Thyroid gland (tissue), 4 donors: ENCODE data around the gene CERK. TPM values are rescaled to one million over a fixed set of nuclear protein-coding genes. Genes with fewer than 3 reads are reported as not detected.
A peak's percentile ranks its signal among the peaks of the same experiment; 100 is the strongest.

Experiments used
- DNase-seq, 2 donors: peaks; one replicate each; pipeline ENCODE4 v3.0.0-alpha.2; 2019
- H3K27ac ChIP-seq, 3 donors: fragments of 200-600 bp; sonication (generic); 1 replicate in 2 of 3; 2 replicates in 1 of 3; pipeline ENCODE4 v1.5.1; 2016 to 2019; ENCODE audit warnings: mild to moderate bottlenecking in 1 of 3, moderate library complexity in 1 of 3
- H3K27me3 ChIP-seq: fragments of 200-600 bp; sonication (generic); one replicate; pipeline ENCODE4 v1.5.1; 2019
- H3K36me3 ChIP-seq, 2 donors: fragments of 200-600 bp; sonication (generic); one replicate each; pipeline ENCODE4 v1.5.1; 2016 to 2019
- H3K4me1 ChIP-seq, 2 donors: fragments of 200-600 bp; sonication (generic); one replicate each; pipeline ENCODE4 v1.5.1; 2017 to 2019
- H3K4me3 ChIP-seq, 3 donors: fragments of 200-600 bp; sonication (generic); replicated peaks in 1 of 3; 1 replicate in 2 of 3; 2 replicates in 1 of 3; pipeline ENCODE4 v1.5.1; 2016; ENCODE audit warnings: mild to moderate bottlenecking in 1 of 3
- H3K9me3 ChIP-seq: fragments of 200-600 bp; sonication (generic); one replicate; pipeline ENCODE4 v1.5.1; 2017
- POLR2A ChIP-seq, 2 donors: fragments of 450-650 bp; IDR thresholded peaks; one replicate each; pipeline ENCODE4 v1.6.1; 2017; ENCODE audit warnings: antibody characterized with exemption in 2 of 2, mild to moderate bottlenecking in 2 of 2, moderate library complexity in 1 of 2
- WGBS, 2 donors: methylation state at CpG; one replicate each; pipeline ENCODE4 v1.1.5; 2017; 5-methylcytosine and 5-hydroxymethylcytosine counted together
- intact Hi-C: fragments of 100-400 bp; cut with DNase I; formaldehyde crosslinking; loops from one replicate; pipeline ENCODE4 v1.15.1; 2023
- total RNA-seq, 4 donors: library from RNA; depleted of rRNA; stranded (reverse); fragments of >200 nt; gene quantifications; one replicate each; pipeline ENCODE4 v1.2.3, GENCODE V29; 2016
- TF ChIP-seq, protein P1 (sequence below), 6 experiments: fragments of 200-600 bp in 3 of 6; fragments of 450-650 bp in 3 of 6; sonication (generic) in 3 of 6; IDR thresholded peaks; one replicate each; pipeline ENCODE4 v1.5.1; 2016 to 2019; ENCODE audit warnings: antibody characterized with exemption in 6 of 6, mild to moderate bottlenecking in 2 of 6, inconsistent platforms in 1 of 6, moderate library complexity in 1 of 6

Gene CERK
- total RNA-seq, 4 donors from 2014 or later: 74.6 to 84.7 (median 81.5) TPM

- no peak for TF ChIP-seq POLR2A (IDR thresholded peaks at IDR 0.05)
- TF ChIP-seq, protein P1, sequence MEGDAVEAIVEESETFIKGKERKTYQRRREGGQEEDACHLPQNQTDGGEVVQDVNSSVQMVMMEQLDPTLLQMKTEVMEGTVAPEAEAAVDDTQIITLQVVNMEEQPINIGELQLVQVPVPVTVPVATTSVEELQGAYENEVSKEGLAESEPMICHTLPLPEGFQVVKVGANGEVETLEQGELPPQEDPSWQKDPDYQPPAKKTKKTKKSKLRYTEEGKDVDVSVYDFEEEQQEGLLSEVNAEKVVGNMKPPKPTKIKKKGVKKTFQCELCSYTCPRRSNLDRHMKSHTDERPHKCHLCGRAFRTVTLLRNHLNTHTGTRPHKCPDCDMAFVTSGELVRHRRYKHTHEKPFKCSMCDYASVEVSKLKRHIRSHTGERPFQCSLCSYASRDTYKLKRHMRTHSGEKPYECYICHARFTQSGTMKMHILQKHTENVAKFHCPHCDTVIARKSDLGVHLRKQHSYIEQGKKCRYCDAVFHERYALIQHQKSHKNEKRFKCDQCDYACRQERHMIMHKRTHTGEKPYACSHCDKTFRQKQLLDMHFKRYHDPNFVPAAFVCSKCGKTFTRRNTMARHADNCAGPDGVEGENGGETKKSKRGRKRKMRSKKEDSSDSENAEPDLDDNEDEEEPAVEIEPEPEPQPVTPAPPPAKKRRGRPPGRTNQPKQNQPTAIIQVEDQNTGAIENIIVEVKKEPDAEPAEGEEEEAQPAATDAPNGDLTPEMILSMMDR (IDR thresholded peaks at IDR 0.05): no peak
- no peaks in the 10 kb centered on the region for H3K9me3 ChIP-seq
- no peak overlapping the region for H3K4me3 ChIP-seq
- H3K4me1 ChIP-seq: peaks cover 51 to 70% of the 10 kb centered on the region in 2 donors
- peak overlapping the region; percentile 77 to 90 (median 81) for H3K27ac ChIP-seq
- intact Hi-C loops: no loop called here
- DNase-seq: no peak
- H3K27me3 ChIP-seq: no peaks in the 10 kb centered on the region
- WGBS, 2 donors: 57% methylated on average over 5 to 6 of the region's 9 CpGs
- no peaks in the 10 kb centered on the region for H3K36me3 ChIP-seq
These were observed 7.3 kb downstream of the CERK start for GRCh38 chr22:46730568-46731245.

- Histone ChIP-seq H3K4me1 (peaks cover 30 to 49% of the 10 kb centered on the region in 2 donors), H3K36me3 (no peaks in the 10 kb centered on the region), H3K27me3 (no peaks in the 10 kb centered on the region), H3K4me3 (no peak overlapping the region), H3K27ac (peak overlapping the region in 1 of 3 donors; percentile 22), H3K9me3 (no peaks in the 10 kb centered on the region)
- DNase-seq: no peak
- TF ChIP-seq, protein P1 (IDR thresholded peaks at IDR 0.05): no peak
- no peak for TF ChIP-seq POLR2A (IDR thresholded peaks at IDR 0.05)
- intact Hi-C loops: no loop called here
- WGBS, 2 donors: 83 to 91% methylated on average over 2 to 11 of the region's 11 CpGs
These were observed 9.6 kb downstream of the CERK start for GRCh38 chr22:46728470-46728869.

GRCh38 chr22:46727813-46728364, 10.2 kb downstream of the CERK start:
- Histone ChIP-seq H3K4me1 (peaks cover 24 to 43% of the 10 kb centered on the region in 2 donors), H3K36me3 (no peaks in the 10 kb centered on the region), H3K4me3 (no peak overlapping the region), H3K27me3 (no peaks in the 10 kb centered on the region), H3K9me3 (no peaks in the 10 kb centered on the region), H3K27ac (peak overlapping the region in 1 of 3 donors; percentile 22)
- 87 to 92% methylated on average over 7 to 19 of the region's 19 CpGs for WGBS, 2 donors
- DNase-seq: no peak
- TF ChIP-seq, protein P1 (IDR thresholded peaks at IDR 0.05): no peak
- no peak for TF ChIP-seq POLR2A (IDR thresholded peaks at IDR 0.05)
- intact Hi-C loops: no loop called here

GRCh38 chr22:46726986-46727317, 11.1 kb downstream of the CERK start:
- Histone ChIP-seq H3K36me3 (no peaks in the 10 kb centered on the region), H3K4me1 (peaks cover 18 to 35% of the 10 kb centered on the region in 2 donors), H3K4me3 (no peak overlapping the region), H3K9me3 (no peaks in the 10 kb centered on the region), H3K27ac (no peak overlapping the region), H3K27me3 (no peaks in the 10 kb centered on the region)
- 91 to 93% methylated on average over 3 of the region's 3 CpGs for WGBS, 2 donors
- no peak for DNase-seq
- no peak for TF ChIP-seq POLR2A (IDR thresholded peaks at IDR 0.05)
- TF ChIP-seq, protein P1 (IDR thresholded peaks at IDR 0.05): no peak
- intact Hi-C loops: no loop called here
